Camera-type eye (tissue), 1 donor: ENCODE results near the gene CHN1. TPM values are rescaled to one million over a fixed set of nuclear protein-coding genes. Genes with fewer than 3 reads are reported as not detected.

Source experiments
- total RNA-seq: library from RNA; depleted of rRNA; stranded (reverse); fragments of >200 nt; gene quantifications from one replicate; pipeline ENCODE4 v1.2.3, GENCODE V29; 2014

Gene CHN1
- total RNA-seq: 71.1 TPM

GRCh38 chr2:175004980-175005732, at the start of gene CHN1:
CHN1 (minus strand) TSS chr2:175005381; CDS start chr2:175004912, 469 bp downstream.

GRCh38 chr2:174764280-174765255, 240.6 kb downstream of the CHN1 start, which contains the start of gene CHRNA1:
CHRNA1 (minus strand) TSS chr2:174764472; CDS start chr2:174764394, 78 bp downstream.

Other genes with a start within 250 kb of the CHN1 start
- gene CHRNA1, start 240.9 kb downstream of the CHN1 start, total RNA-seq: 9.1 TPM
- 130 TPM for gene ATF2, start 162.8 kb upstream of the CHN1 start, total RNA-seq
- 61.6 TPM for gene ATP5MC3, start 176.3 kb upstream of the CHN1 start, total RNA-seq